Measurements from ENCODE around the gene MAU2.

DNA sequence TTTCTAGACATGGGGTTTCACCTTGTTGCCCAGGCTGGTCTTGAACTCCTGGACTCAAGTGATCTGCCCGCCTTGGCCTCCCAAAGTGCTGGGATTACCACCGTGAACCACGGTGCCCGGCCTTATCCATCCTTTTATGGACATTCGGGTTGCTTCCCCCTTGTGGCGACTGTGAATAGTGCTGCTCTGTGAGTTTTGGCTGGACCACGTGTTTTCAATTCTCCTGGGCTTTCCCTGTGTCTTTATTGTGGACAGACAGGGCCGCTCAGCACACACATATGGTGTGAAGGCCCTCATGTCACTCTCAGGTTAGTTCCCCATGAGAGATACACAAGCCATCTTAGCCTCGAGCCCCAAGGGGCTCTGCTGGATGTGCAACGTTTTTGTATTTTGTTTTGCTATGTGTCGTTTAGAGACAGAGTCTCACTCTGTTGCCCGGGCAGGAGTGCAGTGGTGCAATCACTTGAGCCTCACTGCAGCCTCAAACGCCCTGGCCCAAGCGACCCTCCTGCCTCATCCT lies 40.5 kb downstream of the MAU2 start:
- TF ChIP-seq RXRA (IDR thresholded peaks at IDR 0.05; ENCODE audit: insufficient read depth, low read depth, low read length), result 0 out of 2 replicates have a peak, but pooled peaks have one; percentile 46
- TF ChIP-seq, protein P1, sequence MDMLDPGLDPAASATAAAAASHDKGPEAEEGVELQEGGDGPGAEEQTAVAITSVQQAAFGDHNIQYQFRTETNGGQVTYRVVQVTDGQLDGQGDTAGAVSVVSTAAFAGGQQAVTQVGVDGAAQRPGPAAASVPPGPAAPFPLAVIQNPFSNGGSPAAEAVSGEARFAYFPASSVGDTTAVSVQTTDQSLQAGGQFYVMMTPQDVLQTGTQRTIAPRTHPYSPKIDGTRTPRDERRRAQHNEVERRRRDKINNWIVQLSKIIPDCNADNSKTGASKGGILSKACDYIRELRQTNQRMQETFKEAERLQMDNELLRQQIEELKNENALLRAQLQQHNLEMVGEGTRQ (IDR thresholded peaks at IDR 0.05; ENCODE audit: low read length), result peak; percentile 43; the same call in 1 of the 2 replicates
- no peak for TF ChIP-seq EZH2 (IDR thresholded peaks at IDR 0.05; ENCODE audit: low read depth, low read length, severe bottlenecking)
- 0 out of 2 replicates have a peak, but pooled peaks have one; percentile 26 for TF ChIP-seq TAF1 (IDR thresholded peaks at IDR 0.05; ENCODE audit: low read depth, low read length)
- TF ChIP-seq, protein P2, sequence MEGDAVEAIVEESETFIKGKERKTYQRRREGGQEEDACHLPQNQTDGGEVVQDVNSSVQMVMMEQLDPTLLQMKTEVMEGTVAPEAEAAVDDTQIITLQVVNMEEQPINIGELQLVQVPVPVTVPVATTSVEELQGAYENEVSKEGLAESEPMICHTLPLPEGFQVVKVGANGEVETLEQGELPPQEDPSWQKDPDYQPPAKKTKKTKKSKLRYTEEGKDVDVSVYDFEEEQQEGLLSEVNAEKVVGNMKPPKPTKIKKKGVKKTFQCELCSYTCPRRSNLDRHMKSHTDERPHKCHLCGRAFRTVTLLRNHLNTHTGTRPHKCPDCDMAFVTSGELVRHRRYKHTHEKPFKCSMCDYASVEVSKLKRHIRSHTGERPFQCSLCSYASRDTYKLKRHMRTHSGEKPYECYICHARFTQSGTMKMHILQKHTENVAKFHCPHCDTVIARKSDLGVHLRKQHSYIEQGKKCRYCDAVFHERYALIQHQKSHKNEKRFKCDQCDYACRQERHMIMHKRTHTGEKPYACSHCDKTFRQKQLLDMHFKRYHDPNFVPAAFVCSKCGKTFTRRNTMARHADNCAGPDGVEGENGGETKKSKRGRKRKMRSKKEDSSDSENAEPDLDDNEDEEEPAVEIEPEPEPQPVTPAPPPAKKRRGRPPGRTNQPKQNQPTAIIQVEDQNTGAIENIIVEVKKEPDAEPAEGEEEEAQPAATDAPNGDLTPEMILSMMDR (IDR thresholded peaks at IDR 0.05; ENCODE audit: control extremely low read depth in 1 of 3, insufficient read depth in 1 of 3, low read depth in 1 of 3, low read length in 3 of 3), result peak; percentile 74 to 87 (median 79)
- no peak for TF ChIP-seq YY1 (IDR thresholded peaks at IDR 0.05; ENCODE audit: low read depth, low read length)
- no peak for TF ChIP-seq SP1 (IDR thresholded peaks at IDR 0.05; ENCODE audit: low read depth, low read length)
- TF ChIP-seq POLR2A (IDR thresholded peaks at IDR 0.05; ENCODE audit: control extremely low read depth in 1 of 2, low read depth in 2 of 2, low read length in 2 of 2), result no peak
- TF ChIP-seq CEBPB (IDR thresholded peaks at IDR 0.05; ENCODE audit: low read depth, low read length), result no peak
- no peak for TF ChIP-seq CBX5 (IDR thresholded peaks at IDR 0.05; ENCODE audit: low read depth, low read length)
- no peak for TF ChIP-seq ASH2L (IDR thresholded peaks at IDR 0.05; ENCODE audit: low read length)
- TF ChIP-seq CBX8 (IDR thresholded peaks at IDR 0.05; ENCODE audit: borderline replicate concordance, low read depth, low read length), result no peak
- TF ChIP-seq SRF (IDR thresholded peaks at IDR 0.05; ENCODE audit: low read depth, low read length), result peak; percentile 91
- TF ChIP-seq SP2 (IDR thresholded peaks at IDR 0.05; ENCODE audit: low read length), result no peak
